Thoracic aorta (tissue), 2 donors: Measurements from ENCODE around the gene SPATA9. TPM values are rescaled to one million over a fixed set of nuclear protein-coding genes. Genes with fewer than 3 reads are reported as not detected.

Experiments
- ATAC-seq: fragments of 150-250 bp; one replicate; pipeline ENCODE4 v1.8.0; 2017; ENCODE audit warnings: low read depth; ENCODE audit not compliant: insufficient number of reproducible peaks, low FRiP score
- DNase-seq: peaks from one replicate; pipeline ENCODE4 v3.0.0-alpha.2; 2020; ENCODE audit warnings: low spot score
- H3K27ac ChIP-seq, 2 donors: fragments of 200-600 bp; sonication (generic); 1 replicate in 1 of 2; 2 replicates in 1 of 2; pipeline ENCODE4 v1.5.1; 2016; ENCODE audit warnings: mild to moderate bottlenecking in 2 of 2, moderate library complexity in 2 of 2
- H3K27me3 ChIP-seq: fragments of 200-600 bp; sonication (generic); replicated peaks from 2 replicates; pipeline ENCODE4 v1.6.0; 2016; ENCODE audit warnings: mild to moderate bottlenecking; ENCODE audit not compliant: insufficient read depth
- H3K36me3 ChIP-seq: fragments of 200-600 bp; sonication (generic); one replicate; pipeline ENCODE4 v1.5.1; 2016
- H3K4me1 ChIP-seq, 2 donors: fragments of 200-600 bp; sonication (generic); 1 replicate in 1 of 2; 2 replicates in 1 of 2; pipeline versions ENCODE4 v1.5.1 to v1.6.0; 2016; ENCODE audit warnings: low read depth in 2 of 2, mild to moderate bottlenecking in 1 of 2; ENCODE audit not compliant: control insufficient read depth in 1 of 2
- H3K4me3 ChIP-seq: fragments of 200-600 bp; sonication (generic); 2 replicates; pipeline ENCODE4 v1.5.1; 2016; ENCODE audit warnings: mild to moderate bottlenecking
- H3K9me3 ChIP-seq: fragments of 200-600 bp; sonication (generic); 2 replicates; pipeline ENCODE4 v1.5.1; 2016
- total RNA-seq, 2 donors: library from RNA; depleted of rRNA; stranded (reverse); fragments of >200 nt; gene quantifications; one replicate each; pipeline versions ENCODE4 v1.1.0 to v1.2.3, GENCODE V29; 2016
- TF ChIP-seq, protein P1 (sequence below): fragments of 200-600 bp; sonication (generic); IDR thresholded peaks from one replicate; pipeline ENCODE4 v1.5.1; 2019; ENCODE audit warnings: antibody characterized with exemption

Gene SPATA9
- total RNA-seq, 2 donors from 2014 or later, result 0.35 TPM; not detected in 1

DNA sequence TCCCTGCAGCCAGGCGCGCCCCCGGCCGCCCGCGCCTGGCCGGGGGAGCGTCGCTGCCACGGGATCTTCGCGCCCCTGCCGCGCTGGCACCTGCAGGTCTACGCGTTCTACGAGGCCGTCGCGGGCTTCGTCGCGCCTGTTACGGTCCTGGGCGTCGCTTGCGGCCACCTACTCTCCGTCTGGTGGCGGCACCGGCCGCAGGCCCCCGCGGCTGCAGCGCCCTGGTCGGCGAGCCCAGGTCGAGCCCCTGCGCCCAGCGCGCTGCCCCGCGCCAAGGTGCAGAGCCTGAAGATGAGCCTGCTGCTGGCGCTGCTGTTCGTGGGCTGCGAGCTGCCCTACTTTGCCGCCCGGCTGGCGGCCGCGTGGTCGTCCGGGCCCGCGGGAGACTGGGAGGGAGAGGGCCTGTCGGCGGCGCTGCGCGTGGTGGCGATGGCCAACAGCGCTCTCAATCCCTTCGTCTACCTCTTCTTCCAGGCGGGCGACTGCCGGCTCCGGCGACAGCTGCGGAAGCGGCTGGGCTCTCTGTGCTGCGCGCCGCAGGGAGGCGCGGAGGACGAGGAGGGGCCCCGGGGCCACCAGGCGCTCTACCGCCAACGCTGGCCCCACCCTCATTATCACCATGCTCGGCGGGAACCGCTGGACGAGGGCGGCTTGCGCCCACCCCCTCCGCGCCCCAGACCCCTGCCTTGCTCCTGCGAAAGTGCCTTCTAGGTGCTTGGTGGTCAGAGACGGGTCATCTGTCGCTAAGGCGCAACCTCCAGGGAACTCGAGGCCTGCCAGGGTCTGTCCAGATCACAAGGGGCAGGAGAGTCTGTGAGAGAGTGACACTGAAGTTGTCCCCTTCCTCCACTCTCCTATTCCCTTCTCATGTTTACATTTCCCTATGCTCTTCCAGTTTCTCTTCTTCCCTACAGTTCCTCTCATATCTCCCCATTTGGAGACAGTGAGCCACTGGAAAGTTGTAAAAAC, 61.6 kb downstream of the SPATA9 start:
- Histone ChIP-seq H3K36me3 (no peaks in the 10 kb centered on the region), H3K9me3 (no peaks in the 10 kb centered on the region), H3K4me3 (peak overlapping the region; percentile 83), H3K4me1 (peaks cover 0 to 17% of the 10 kb centered on the region in 2 donors), H3K27ac (peak overlapping the region in 1 of 2 donors; percentile 2), H3K27me3 (no peaks in the 10 kb centered on the region)
- TF ChIP-seq, protein P1, sequence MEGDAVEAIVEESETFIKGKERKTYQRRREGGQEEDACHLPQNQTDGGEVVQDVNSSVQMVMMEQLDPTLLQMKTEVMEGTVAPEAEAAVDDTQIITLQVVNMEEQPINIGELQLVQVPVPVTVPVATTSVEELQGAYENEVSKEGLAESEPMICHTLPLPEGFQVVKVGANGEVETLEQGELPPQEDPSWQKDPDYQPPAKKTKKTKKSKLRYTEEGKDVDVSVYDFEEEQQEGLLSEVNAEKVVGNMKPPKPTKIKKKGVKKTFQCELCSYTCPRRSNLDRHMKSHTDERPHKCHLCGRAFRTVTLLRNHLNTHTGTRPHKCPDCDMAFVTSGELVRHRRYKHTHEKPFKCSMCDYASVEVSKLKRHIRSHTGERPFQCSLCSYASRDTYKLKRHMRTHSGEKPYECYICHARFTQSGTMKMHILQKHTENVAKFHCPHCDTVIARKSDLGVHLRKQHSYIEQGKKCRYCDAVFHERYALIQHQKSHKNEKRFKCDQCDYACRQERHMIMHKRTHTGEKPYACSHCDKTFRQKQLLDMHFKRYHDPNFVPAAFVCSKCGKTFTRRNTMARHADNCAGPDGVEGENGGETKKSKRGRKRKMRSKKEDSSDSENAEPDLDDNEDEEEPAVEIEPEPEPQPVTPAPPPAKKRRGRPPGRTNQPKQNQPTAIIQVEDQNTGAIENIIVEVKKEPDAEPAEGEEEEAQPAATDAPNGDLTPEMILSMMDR, result no peak
- DNase-seq (no peak), ATAC-seq (peak; percentile 11)

DNA sequence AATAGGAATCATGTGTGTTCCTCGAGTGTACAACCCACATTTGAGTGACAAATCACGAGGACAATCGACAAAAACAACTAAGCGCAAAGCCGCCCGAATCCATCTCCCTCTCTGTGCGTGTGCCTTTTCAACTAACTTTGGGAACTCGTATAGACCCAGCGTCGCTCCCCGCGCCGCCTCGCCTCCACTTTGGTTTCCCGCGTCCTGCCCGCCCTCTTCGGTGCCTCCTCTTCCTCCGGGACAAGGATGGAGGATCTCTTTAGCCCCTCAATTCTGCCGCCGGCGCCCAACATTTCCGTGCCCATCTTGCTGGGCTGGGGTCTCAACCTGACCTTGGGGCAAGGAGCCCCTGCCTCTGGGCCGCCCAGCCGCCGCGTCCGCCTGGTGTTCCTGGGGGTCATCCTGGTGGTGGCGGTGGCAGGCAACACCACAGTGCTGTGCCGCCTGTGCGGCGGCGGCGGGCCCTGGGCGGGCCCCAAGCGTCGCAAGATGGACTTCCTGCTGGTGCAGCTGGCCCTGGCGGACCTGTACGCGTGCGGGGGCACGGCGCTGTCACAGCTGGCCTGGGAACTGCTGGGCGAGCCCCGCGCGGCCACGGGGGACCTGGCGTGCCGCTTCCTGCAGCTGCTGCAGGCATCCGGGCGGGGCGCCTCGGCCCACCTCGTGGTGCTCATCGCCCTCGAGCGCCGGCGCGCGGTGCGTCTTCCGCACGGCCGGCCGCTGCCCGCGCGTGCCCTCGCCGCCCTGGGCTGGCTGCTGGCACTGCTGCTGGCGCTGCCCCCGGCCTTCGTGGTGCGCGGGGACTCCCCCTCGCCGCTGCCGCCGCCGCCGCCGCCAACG, 62.5 kb downstream of the SPATA9 start, which contains the start of gene GPR150:
TSS of gene GPR150 (plus strand) at position 58 of the 840 bp plus-strand sequence. CDS start at position 247, 189 bp downstream.
- peak within 1 kb of the TSS in 1 of 2 donors; percentile 2 for H3K27ac ChIP-seq
- DNase-seq (no peak), ATAC-seq (peak; percentile 16)
- peaks cover 0 to 17% of the 10 kb centered on the region in 2 donors for H3K4me1 ChIP-seq
- peak within 1 kb of the TSS; percentile 83 for H3K4me3 ChIP-seq
- H3K9me3 ChIP-seq, result no peaks in the 10 kb centered on the region
- no peaks in the 10 kb centered on the region for H3K36me3 ChIP-seq
- TF ChIP-seq, protein P1, result no peak
- H3K27me3 ChIP-seq, result no peaks in the 10 kb centered on the region

DNA sequence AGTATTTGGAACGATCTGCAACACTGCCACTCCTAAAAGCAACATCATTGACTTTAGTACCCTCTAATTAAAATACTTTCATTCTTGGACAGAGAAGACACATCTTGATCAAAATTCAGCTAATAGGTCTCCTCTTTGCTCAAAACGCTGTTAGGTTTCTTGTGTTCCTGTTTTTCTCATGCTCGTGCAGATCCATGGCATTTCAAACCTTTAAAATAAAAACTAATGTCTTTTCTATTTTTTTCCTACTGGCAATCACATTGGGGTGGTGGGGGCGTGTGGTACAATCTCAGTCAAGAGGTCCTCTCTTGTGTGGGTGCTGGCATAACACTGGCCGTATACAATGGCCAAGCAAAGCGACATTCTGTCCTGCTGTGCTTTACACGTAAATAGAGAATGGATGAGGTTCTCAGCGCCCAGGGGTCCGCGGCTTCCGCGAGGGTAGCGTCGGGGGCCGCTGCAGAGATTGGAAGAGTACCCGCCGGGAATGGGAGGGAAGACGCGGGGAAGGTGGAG, 63.2 kb downstream of the SPATA9 start:
- H3K27me3 ChIP-seq, result no peaks in the 10 kb centered on the region
- H3K27ac ChIP-seq, result no peak overlapping the region
- TF ChIP-seq, protein P1, result no peak
- no peaks in the 10 kb centered on the region for H3K9me3 ChIP-seq
- no peaks in the 10 kb centered on the region for H3K36me3 ChIP-seq
- ATAC-seq (no peak), DNase-seq (no peak)
- H3K4me1 ChIP-seq, result peaks cover 0 to 17% of the 10 kb centered on the region in 2 donors
- H3K4me3 ChIP-seq, result peak overlapping the region; percentile 83

DNA sequence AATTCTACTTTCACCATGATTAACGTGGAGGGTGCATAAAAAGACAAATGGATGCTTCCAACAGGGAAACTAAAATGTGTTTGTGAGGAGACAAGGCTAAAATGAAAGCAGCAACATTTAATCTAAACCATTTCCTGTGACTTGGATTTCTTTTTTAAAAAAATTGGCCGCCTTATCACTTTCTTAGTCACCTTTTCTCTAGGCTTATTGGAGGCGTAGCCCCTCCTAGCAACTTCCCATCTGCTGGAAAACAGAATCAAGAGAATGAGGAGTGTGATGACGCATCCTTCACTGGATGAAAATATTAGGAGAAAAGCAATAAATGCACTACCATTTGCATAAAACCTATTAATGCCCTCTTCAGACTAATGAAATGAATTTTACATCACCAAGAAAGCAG, 63.7 kb downstream of the SPATA9 start:
- peaks cover 0 to 17% of the 10 kb centered on the region in 2 donors for H3K4me1 ChIP-seq
- no peak for ATAC-seq
- H3K27ac ChIP-seq, result no peak overlapping the region
- H3K27me3 ChIP-seq, result no peaks in the 10 kb centered on the region
- no peak for DNase-seq
- H3K9me3 ChIP-seq, result no peaks in the 10 kb centered on the region
- TF ChIP-seq, protein P1, result no peak
- H3K4me3 ChIP-seq, result peak overlapping the region; percentile 83
- H3K36me3 ChIP-seq, result no peaks in the 10 kb centered on the region
